NCI-H524 (cell line): Measurements from ENCODE around the gene TLCD5.
A peak's percentile ranks its signal among the peaks of the same experiment; 100 is the strongest.

Experiments
- DNase-seq, 2 experiments: peaks; one replicate each; lab custom pipeline; 2025; lab: John Stamatoyannopoulos, UW

TLCD5 gene

DNA sequence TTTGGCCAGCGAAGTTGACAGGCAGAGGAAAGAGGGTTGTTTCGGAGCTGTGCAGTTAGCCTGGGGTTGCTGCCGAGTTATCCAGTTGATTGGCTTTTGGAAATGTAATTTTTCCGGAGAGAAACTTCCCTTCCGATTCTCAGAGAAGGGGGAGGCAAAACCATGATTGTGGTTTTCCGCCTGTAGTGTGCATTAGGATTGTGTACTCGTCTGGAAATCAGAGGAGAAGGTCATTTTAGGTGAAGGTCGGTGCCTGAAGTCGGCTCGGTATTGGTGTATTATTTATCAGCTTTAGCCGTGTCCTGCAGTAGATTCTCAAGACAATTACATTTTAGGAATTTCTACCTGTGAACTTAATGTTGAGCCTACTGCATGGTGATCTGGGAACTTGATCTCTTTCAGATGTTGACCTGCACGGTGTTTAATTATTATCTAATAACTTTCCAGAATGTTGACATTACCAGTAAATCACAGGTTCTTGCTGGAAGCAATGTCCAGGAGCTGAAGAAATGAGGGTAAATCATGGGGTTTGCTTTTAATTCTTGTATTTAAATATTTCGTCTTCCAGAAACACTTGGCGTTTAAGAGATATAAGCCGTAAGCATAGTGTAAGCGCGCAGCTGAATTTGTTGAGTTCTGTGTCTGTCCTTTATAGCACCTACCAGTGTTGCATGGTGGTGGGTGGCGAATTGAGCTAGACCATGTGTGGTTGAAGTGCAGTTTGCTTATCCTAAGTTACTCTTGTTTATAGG, 12.4 kb downstream of the TLCD5 start:
- DNase-seq = peak in 1 of 2 experiments; percentile 53

DNA sequence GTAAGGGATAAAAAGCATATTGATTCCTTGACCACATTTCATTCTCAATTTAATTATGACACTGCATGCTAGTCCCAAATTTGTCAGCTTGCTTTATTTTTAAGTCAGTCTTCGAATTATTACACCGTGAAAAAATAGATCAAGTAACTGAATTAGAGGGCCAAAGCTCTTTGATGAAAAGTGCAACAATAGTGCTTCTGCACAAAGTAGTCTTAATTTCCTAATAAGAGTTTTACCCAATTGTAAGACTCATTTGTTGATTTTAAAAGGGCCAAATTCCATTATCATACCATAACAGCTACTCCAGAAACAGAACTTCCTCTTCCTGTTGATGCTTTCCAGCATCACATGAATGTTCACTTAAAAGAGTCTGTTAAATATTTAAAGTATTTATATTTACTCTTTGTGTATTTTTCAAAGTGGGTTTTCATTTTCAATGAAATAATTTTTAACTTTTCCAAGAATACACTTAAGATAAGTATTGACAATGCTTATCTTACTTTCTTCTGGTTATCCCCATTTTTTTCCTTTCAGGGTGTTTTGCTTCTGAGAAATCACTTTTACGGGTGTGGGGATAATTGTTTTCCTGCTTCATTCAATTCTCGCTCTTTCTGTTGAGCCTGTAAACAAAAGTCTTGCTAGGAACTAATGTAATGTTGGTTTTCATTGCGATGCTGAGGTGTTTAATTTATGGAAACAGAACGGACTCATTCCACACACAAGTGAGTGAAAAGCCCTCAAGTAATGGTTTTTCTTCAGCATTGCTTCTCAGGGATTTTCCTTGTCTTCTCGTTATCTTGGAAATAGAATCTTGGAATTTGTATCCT, 13.2 kb downstream of the TLCD5 start:
- no peak for DNase-seq

DNA sequence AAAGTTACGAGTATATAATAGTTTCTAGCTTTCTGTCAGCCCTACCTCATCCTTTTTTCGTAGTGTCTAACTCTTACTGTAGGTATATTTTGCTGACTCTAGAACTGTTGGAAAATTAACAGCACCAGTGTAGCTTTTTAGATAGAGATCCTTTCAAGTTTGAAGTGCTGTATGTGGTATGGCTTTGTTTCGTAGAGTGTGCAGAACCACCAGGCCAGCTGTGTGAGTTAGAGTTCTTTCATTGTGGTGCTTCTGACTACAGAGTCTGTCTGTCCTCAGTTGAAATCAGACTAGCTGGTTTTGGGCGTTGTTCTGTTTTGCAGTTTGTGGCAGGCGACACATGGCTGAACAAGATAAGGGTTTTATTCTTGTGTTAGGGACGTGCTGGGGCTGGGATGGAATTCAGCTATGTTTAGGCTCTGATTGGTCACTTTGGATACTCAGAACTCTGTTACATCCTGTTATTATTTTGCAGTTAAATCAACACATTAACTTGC, 14.3 kb downstream of the TLCD5 start:
- DNase-seq = peak in 1 of 2 experiments; percentile 15

DNA sequence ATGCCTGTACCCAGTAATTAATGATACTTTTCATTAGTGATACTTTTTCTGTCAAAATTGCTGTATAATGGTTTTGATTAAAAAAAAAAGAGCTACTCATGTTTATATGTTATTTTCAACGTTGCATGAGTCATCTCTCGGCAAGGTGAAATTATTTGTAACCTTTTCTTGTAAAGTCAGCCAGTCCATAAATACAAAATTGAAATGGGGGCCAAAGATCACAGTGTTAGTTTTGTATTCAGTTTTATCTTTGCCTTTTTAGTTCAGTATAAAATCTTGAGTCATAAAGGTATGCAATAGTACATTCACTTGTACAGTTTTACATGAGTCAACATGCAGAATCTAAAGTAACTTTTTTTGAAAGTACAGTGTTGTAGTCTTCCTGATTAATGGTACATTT, 15.4 kb downstream of the TLCD5 start:
- DNase-seq = no peak

DNA sequence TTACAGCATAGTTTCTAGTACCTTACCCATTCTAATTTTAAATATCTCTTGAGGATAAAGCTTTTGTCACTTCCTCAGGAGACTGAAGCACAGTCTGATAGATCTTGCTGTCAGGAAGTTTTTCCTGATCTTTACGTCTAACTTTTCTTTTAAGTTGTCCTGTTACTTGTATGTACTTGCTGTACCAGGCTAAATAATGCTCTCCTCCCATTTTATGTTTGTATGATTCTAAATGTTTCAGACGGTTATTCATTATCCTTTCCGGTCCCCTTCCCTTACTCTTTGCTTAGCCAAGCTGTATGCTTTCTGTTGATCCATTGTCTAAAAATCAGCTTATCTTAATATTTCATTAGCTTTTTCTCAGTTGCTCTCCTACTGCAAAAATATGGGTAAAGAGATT, 17.1 kb downstream of the TLCD5 start:
- no peak for DNase-seq

DNA sequence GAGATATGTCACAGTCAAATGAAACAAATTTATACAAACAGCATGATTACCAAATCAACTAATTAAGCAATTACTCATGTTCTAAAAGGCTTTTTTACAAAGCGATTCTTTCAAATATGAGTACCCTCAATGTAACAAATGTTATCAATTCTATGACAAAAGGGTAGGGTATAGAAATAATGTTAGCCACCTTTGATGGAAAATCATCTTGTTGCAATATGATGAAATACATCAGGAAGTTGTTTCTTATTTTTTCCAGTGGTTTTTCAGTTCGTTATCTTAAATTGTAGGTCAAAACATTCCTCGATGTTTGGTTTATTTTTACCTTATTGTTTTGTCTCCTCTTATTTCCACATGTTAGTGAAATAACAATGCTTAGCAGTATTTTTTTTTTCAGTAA, 17.6 kb downstream of the TLCD5 start:
- DNase-seq = no peak

DNA sequence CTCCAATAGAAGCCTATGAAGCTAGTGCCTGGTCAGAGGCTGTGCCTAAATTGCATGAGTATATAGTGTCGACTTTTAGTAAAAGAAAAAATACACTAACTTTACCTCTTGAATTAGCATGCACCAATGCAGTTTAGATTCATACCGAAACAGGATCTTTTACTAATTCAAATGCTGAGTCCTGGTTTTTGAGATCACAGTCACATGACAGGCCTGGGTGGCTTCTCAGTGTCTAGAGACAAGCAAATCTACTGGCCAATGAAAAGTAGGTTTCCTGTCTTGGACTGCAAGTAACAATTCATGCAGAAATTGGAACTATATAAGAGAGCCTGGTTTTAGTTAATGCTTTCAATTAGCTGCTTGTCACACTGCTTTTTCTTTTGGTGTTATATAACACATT, 18.3 kb downstream of the TLCD5 start:
- DNase-seq = no peak

DNA sequence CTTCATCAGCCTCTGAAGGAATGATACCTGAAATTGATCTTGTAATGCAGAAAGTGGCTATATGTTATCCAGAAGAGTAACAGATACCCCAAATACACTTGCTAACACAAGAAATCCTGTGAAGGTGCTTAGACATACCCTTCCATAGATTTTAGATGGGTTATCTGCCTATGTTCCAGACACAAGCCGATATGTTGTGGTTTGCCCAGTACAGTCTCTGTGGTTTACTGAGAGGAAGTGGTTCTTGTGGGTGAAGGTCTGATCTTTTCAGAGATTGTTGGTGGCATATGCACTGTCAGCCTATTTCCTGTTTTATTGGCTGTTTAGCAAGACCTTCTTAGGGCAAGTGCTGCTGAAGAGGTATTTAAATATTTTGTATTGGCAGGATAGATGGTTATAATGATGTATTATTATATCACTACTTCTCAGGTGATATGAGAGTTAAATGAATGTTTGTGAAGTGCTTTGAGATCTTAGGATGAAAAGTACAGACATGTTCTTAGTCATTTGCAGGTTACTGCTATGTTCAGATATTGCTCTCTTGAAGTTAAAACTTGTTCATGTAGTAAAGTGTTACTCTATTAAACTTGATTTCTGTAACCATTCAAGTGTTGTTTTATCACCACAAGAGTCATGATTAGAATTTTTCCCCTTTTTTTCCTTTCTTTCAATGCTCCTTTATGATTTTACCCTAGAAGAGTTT, 19.4 kb downstream of the TLCD5 start:
- no peak for DNase-seq

DNA sequence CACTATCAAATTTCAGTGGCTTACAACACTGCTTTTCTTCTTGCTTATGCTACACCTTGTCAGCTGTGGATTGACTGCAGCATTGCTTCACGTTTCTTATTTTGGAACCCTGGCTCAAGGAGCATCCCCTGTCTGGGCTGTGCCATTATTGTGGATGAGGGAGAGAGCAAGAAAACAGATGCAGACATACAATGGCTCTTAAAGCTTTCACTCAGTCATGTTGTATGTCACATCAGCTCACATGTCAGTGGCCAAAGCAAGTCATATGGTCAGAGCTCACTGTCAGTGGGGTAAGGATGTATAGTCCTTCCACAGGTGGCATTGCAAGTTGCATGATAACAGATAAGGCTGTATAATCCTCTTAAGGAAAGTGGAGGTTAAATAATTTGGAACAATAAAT, 21.1 kb downstream of the TLCD5 start:
- peak in 1 of 2 experiments; percentile 34 for DNase-seq

DNA sequence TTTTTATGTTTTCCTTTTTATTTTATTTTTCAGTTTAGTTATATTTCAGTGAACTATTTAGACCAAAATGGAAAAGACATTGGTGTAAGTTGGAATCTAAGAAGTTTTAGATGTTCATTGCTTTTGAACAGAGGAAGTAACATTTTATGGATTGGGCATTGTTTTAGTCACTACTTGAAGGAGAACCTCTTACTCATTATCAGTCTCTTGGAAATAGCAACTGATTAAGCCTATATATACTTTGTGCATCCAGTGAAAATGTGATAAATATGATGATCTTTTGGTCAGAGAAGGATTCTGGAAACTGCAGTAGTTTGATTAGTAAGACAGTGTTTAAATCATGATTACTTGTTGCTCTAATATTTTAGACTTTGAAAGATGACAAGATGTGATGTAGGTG, 25.5 kb downstream of the TLCD5 start:
- no peak for DNase-seq

DNA sequence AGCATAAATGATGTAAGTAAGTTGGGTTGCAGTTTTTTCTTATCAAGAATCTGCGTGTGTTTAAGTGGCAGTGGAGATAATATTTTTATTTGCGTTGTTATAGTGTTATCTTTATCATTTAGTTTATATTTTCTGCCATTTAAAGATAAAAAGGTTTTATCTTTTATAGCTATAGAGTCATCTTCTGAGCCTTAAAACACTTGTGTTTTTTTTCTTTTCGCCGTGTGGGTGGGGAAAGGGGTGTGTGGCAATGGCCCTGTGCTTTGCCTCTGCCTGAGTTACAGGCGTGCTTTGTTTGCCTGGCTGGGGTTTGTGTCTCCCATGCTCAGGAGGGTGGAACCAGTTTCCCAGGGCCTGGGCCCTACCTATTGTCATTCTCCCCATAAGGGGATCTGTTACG, 27.3 kb downstream of the TLCD5 start:
- DNase-seq = no peak

DNA sequence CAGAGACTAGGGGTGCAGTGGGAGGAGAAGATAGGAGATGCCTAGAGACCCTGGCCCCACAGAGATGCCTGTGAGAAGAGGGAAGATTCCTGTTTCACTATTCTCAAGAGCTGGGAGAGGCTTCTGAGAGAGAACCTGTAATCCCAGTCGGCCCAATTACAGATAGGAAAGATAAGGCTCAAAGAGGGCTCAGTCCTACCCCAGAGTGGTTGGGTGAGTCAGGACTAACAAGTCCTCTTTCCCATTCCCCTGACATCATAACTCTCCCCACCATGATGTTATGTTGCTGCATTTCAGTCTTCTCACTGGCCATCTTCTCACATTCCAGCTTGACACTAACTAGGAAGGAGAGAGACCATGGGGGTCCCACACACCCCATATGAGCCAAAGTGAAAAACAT, 29.0 kb downstream of the TLCD5 start:
- no peak for DNase-seq

DNA sequence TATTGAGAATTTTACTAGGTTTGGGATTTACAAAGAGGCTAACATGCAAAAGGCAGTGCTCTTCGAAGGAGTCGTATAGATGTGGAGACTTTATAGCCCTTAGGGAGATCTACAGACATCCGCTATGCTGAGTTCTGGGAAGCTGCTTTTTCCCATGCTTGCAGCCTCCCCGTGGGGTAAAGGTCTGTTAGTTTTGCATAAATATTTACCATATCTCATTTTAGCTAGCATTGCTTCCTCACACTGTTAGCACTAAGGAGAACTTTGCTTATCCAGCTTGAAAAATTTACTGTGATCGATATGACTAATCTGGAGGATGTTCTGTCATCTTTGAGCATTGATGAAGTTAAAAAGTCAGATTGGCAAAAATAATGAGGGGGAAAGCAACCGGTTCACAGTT, 29.7 kb downstream of the TLCD5 start:
- no peak for DNase-seq

DNA sequence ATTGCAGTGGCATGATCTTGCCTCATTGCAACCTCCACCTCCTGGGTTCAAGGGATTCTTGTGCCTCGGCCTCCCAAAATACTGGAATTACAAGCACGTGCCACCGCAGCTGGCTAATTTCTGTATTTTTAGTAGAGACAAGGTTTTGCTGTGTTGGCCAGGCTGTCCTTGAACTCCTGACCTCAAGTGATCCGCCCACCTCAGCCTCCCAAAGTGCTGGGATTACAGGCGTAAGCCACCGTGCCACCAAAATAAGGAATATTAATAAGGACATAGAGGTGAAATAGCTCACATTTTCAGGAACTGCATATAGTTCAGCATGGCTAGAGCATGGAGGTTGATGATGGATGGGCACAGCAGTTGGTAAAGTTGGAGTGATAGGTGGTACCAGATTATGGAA, 32.5 kb downstream of the TLCD5 start:
- no peak for DNase-seq

DNA sequence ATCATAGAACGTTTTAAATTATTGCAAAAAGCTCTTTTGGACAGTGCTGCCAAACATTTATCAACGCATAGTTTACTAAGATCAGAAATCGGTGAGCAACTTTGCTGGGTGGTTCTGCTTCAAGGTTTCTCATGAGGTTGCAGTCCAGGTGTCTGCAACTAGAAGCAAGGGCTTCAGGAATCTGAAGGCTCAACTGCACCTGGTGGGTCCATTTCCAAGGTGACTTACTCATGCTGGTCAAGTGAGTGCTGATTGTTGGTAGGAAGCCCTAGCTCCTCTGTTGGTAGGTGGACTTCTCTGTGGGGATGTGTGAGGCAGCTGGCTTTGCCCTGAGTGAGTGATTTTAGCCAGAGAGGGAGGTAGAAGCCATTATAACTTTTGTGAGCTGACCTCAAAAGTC, 33.6 kb downstream of the TLCD5 start:
- no peak for DNase-seq

DNA sequence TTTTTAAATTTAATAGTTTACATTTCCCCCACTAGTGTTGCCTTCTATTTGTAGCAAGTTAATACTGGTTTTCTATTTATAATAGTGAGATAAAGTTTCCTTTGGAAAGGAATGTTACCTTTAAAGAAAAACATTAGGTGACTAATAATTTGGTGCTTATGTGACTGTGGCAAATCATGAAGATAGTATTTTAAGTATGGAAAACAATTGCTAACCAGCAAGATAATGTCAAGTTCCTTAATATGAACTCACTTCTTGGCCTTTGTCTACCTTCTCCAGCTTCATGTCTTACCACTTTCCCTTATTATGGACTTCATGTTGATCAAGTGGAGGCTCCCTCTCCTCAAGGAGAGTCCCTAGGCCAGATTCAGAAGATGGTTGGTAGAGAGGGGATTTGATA, 38.3 kb downstream of the TLCD5 start:
- DNase-seq = no peak

DNA sequence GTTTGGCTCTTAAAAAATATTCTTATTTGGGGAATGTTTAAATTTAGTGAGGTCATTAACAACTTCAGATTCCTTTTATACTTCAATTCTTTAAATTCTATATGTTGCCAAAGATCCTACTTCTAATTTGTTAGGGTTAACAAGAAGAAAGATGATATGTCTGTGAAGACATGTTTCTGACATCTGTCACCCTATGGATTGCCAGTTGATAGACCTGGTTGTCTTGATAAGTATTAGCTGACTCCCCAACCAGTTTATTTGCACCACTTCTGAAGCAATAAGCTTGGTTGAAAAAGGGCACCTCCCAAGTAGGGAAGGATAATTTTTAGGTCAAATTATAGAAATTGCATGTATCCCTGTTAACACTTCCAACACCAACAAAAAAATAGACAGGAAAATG, 40.4 kb downstream of the TLCD5 start:
- peak in 1 of 2 experiments; percentile 13 for DNase-seq

DNA sequence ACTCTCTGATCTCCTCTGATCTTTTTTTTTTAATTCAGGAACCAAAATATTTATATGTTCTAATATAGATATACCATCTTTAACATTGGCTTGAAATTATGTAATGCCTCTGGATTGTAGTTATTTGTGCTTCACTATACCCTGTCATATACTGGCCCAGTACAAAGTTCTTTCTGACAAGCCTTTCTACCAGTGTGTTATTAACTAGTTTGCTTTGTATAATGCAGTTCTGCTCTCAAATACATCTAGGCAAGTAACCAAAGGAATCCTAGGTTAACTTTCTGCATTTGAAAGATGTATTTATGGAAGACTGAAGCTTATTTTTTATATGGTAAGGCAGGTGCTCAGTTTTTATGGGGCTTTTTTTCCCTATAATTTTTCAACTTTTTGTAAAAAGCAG, 47.2 kb downstream of the TLCD5 start:
- no peak for DNase-seq

DNA sequence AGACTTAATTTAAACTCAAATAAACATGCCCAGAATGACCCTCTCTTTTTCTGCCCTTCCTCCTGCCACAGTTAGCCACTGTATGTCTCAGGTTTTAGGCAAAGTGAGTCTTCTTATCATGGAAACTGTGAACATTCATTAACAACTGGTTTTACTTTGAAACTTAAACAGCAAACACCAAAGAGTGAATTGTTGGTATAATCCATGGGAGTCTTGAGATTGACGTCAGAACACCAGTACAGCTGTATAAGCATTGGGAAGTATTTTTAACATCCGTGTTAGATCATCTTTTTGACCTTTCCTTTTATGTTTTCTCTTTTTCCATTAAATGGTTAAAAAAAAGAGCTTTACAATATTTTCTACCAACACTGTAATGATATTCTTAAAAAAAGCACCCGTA, 50.0 kb downstream of the TLCD5 start:
- DNase-seq = no peak

DNA sequence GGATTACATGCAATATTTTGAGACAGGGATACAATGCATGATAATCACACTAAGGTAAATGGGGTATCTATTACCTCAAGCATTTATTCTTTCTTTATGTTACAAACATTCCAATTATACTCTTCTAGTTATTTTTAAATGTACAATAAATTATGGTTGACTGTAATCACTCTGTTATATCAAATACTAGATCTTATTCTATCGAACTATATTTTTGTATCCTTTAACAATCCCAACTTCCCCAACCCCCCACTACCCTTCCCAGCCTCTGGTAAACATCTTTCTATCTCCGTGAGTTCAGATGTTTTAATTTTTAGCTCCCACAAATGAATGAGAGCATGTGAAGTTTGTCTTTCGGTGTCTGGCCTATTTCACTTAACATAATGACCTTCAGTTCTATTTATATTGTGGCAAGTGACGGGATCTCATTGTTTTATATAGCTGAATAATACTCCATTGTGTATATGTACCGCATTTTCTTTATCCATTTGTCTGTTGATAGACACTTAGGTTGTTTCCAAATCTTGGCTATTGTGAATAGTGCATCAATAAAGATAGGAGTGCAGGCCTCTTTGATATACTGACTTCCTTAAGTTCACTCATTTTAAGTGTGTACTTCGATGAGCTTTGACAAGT, 51.6 kb downstream of the TLCD5 start:
- no peak for DNase-seq

DNA sequence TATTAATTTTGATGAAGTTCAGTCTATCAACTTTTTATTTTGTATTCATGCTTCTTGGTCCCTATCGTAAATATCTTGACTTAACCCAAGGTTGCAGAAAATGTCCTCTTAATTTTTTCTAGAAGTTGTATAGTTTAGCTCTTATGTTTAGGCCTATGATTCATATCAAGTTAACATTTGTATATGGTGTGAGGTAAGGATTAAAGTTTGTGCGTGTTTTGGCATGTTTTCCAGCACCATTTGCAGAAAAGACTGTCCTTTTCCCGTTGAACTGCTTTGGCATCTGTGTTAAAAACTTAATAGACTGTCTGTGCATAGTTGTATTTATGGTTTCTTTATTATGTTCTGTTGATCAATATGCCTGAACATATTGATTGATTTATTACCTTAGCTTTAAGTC, 53.4 kb downstream of the TLCD5 start:
- DNase-seq = no peak

DNA sequence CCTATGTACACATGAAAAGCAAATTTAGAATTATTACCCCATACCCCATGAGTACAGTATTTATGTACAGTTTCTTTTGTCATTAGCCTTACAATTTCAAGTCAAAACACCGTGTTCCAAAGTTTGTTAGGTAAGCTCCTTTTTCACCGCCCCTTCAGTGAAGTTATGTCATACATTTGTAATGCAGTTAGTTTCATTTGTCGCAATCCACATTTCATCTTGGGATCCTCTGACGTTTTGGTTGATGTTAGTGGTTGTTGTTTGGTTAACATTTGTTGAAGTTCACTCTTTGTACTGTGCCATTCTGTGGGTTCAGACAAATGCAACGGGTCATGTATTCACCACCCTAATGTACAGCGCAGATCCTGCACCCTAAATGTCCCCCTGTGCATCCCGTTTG, 56.3 kb downstream of the TLCD5 start:
- no peak for DNase-seq
